ENCODE data around the gene GPS2.

GPS2 gene

GRCh38 chr17:7281074-7281952 lies 33.8 kb downstream of the GPS2 start, which contains the start of gene SLC2A4:
Gene SLC2A4 (plus strand): TSS chr17:7281718. CDS start chr17:7281935, 217 bp downstream.
- peak within 1 kb of the TSS; percentile 69 for H3K4me2 ChIP-seq (ENCODE audit: low read length, poor library complexity, severe bottlenecking)
- peak; percentile 96 for DNase-seq
- 1% methylated on average over 62 of the region's 71 CpGs for WGBS

DNA sequence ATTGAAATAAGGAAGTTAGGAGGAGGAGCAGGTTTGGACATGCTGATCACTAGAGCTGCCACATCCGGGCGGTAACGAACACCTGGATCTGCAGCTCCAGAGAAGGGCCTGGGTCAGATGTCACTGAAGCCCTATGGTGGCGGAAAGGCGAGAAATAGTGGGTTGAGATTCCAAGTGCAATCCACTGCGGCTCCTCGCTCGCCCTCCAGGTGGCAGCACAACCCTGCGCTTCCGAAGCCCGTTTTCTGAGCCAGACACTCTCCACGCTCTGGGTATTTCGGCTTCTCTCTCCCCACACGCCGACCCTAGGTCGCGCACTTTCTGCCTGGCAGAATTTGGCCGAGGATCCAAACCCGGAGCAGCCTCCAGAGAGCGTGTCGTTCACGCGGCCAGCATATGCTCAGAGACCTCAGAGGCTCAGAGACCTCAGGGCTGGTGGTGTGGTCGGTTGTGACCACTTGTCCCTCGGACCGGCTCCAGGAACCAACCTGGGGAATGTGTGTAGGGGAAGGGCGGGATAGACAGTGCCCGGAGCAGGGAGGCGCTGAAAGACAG lies 34.6 kb downstream of the GPS2 start:
- Histone ChIP-seq H3K36me3 (ENCODE audit: control insufficient read depth in 1 of 2, insufficient read depth in 2 of 2, low read depth in 1 of 2, low read length in 2 of 2) (no peaks in the 10 kb centered on the region), H3K4me2 (ENCODE audit: low read length, poor library complexity, severe bottlenecking) (peak overlapping the region; percentile 69)

More at GRCh38 chr17:7281074-7281952, 33.8 kb downstream of the GPS2 start, which contains the start of gene SLC2A4:
- Histone ChIP-seq H2BK120ac (ENCODE audit: low read depth, low read length) (no peak within 1 kb of the TSS), H4K91ac (ENCODE audit: low read length) (peak within 1 kb of the TSS; percentile 43), H3K14ac (ENCODE audit: low read length in 2 of 2) (peak within 1 kb of the TSS in 1 of 2 experiments; percentile 30), H3K79me1 (replicated peaks; ENCODE audit: low read length, poor library complexity, severe bottlenecking) (no peaks in the 10 kb centered on the region), H2BK12ac (ENCODE audit: low read length in 2 of 2) (no peak within 1 kb of the TSS), H3K9me3 (ENCODE audit: control insufficient read depth, low read length) (no peaks in the 10 kb centered on the region), H3K18ac (ENCODE audit: low read depth in 1 of 2, low read length in 2 of 2) (peak within 1 kb of the TSS in 1 of 2 experiments; percentile 35), H3K36me3 (ENCODE audit: control insufficient read depth in 1 of 2, insufficient read depth in 2 of 2, low read depth in 1 of 2, low read length in 2 of 2) (no peaks in the 10 kb centered on the region), H3K23ac (ENCODE audit: low read length in 2 of 2) (peak within 1 kb of the TSS in 1 of 2 experiments; percentile 75), H3K4ac (ENCODE audit: low read depth in 1 of 2, low read length in 2 of 2) (no peak within 1 kb of the TSS), H3K4me1 (ENCODE audit: control insufficient read depth, insufficient read depth, low read depth, low read length) (peaks cover 20% of the 10 kb centered on the region), H4K8ac (ENCODE audit: low read length) (peak within 1 kb of the TSS; percentile 7), H2AFZ (ENCODE audit: low read depth, low read length) (peak within 1 kb of the TSS; percentile 80), H2BK15ac (ENCODE audit: low read depth, poor library complexity, severe bottlenecking) (peak within 1 kb of the TSS; percentile 77), H3K4me3 (ENCODE audit: insufficient read depth in 1 of 2, low read depth in 1 of 2, low read length in 2 of 2) (peak within 1 kb of the TSS; percentile 41 to 77), H2AK5ac (ENCODE audit: low read length, severe bottlenecking) (no peak within 1 kb of the TSS), H3K27ac (ENCODE audit: low read length, poor library complexity, severe bottlenecking) (no peak within 1 kb of the TSS), H2BK5ac (ENCODE audit: low read depth, low read length, poor library complexity, severe bottlenecking) (no peak within 1 kb of the TSS), H3K27me3 (ENCODE audit: control insufficient read depth in 1 of 2, insufficient read depth in 1 of 2, low read length in 2 of 2) (peaks cover 44 to 51% of the 10 kb centered on the region in 2 experiments), H3K9ac (ENCODE audit: low read length) (peak within 1 kb of the TSS; percentile 77)

GRCh38 chr17:7279448-7279847 lies 35.7 kb downstream of the GPS2 start:
- Histone ChIP-seq H3K9ac (ENCODE audit: low read length) (no peak overlapping the region), H3K23ac (ENCODE audit: low read length in 2 of 2) (no peak overlapping the region), H3K18ac (ENCODE audit: low read depth in 1 of 2, low read length in 2 of 2) (no peak overlapping the region), H2BK15ac (ENCODE audit: low read depth, poor library complexity, severe bottlenecking) (no peak overlapping the region), H3K27me3 (ENCODE audit: control insufficient read depth in 1 of 2, insufficient read depth in 1 of 2, low read length in 2 of 2) (peaks cover 26 to 32% of the 10 kb centered on the region in 2 experiments), H3K4me1 (ENCODE audit: control insufficient read depth, insufficient read depth, low read depth, low read length) (peaks cover 20% of the 10 kb centered on the region), H2AK5ac (ENCODE audit: low read length, severe bottlenecking) (no peak overlapping the region), H3K4me2 (ENCODE audit: low read length, poor library complexity, severe bottlenecking) (no peak overlapping the region), H3K9me3 (ENCODE audit: control insufficient read depth, low read length) (no peaks in the 10 kb centered on the region), H3K36me3 (ENCODE audit: control insufficient read depth in 1 of 2, insufficient read depth in 2 of 2, low read depth in 1 of 2, low read length in 2 of 2) (no peaks in the 10 kb centered on the region), H3K27ac (ENCODE audit: low read length, poor library complexity, severe bottlenecking) (no peak overlapping the region), H4K91ac (ENCODE audit: low read length) (no peak overlapping the region), H2BK5ac (ENCODE audit: low read depth, low read length, poor library complexity, severe bottlenecking) (no peak overlapping the region), H2BK12ac (ENCODE audit: low read length in 2 of 2) (no peak overlapping the region), H2AFZ (ENCODE audit: low read depth, low read length) (no peak overlapping the region), H3K79me1 (replicated peaks; ENCODE audit: low read length, poor library complexity, severe bottlenecking) (no peaks in the 10 kb centered on the region), H3K14ac (ENCODE audit: low read length in 2 of 2) (no peak overlapping the region), H3K4me3 (ENCODE audit: insufficient read depth in 1 of 2, low read depth in 1 of 2, low read length in 2 of 2) (no peak overlapping the region), H3K4ac (ENCODE audit: low read depth in 1 of 2, low read length in 2 of 2) (no peak overlapping the region), H4K8ac (ENCODE audit: low read length) (no peak overlapping the region), H2BK120ac (ENCODE audit: low read depth, low read length) (no peak overlapping the region)
- 84% methylated on average over 7 of the region's 8 CpGs for WGBS
- no peak for DNase-seq

More for the DNA sequence above, 34.6 kb downstream of the GPS2 start:
- Histone ChIP-seq H2BK5ac (ENCODE audit: low read depth, low read length, poor library complexity, severe bottlenecking) (no peak overlapping the region), H3K14ac (ENCODE audit: low read length in 2 of 2) (no peak overlapping the region), H3K4me3 (ENCODE audit: insufficient read depth in 1 of 2, low read depth in 1 of 2, low read length in 2 of 2) (peak overlapping the region in 1 of 2 experiments; percentile 77), H3K27me3 (ENCODE audit: control insufficient read depth in 1 of 2, insufficient read depth in 1 of 2, low read length in 2 of 2) (peaks cover 37 to 43% of the 10 kb centered on the region in 2 experiments), H3K27ac (ENCODE audit: low read length, poor library complexity, severe bottlenecking) (no peak overlapping the region), H2BK12ac (ENCODE audit: low read length in 2 of 2) (no peak overlapping the region), H3K9me3 (ENCODE audit: control insufficient read depth, low read length) (no peaks in the 10 kb centered on the region), H2AK5ac (ENCODE audit: low read length, severe bottlenecking) (no peak overlapping the region), H3K18ac (ENCODE audit: low read depth in 1 of 2, low read length in 2 of 2) (no peak overlapping the region), H3K9ac (ENCODE audit: low read length) (peak overlapping the region; percentile 77), H3K4ac (ENCODE audit: low read depth in 1 of 2, low read length in 2 of 2) (no peak overlapping the region), H3K23ac (ENCODE audit: low read length in 2 of 2) (no peak overlapping the region), H3K4me1 (ENCODE audit: control insufficient read depth, insufficient read depth, low read depth, low read length) (peaks cover 20% of the 10 kb centered on the region), H4K91ac (ENCODE audit: low read length) (no peak overlapping the region), H2BK15ac (ENCODE audit: low read depth, poor library complexity, severe bottlenecking) (no peak overlapping the region), H2BK120ac (ENCODE audit: low read depth, low read length) (no peak overlapping the region), H2AFZ (ENCODE audit: low read depth, low read length) (no peak overlapping the region), H4K8ac (ENCODE audit: low read length) (no peak overlapping the region), H3K79me1 (replicated peaks; ENCODE audit: low read length, poor library complexity, severe bottlenecking) (no peaks in the 10 kb centered on the region)
- 1% methylated on average over 28 of the region's 29 CpGs for WGBS
- peak; percentile 86 for DNase-seq

GRCh38 chr17:7266784-7267183 lies 48.4 kb downstream of the GPS2 start:
- H2AFZ ChIP-seq (ENCODE audit: low read depth, low read length): no peak overlapping the region
- DNase-seq: no peak
- peaks cover 11 to 15% of the 10 kb centered on the region in 2 experiments for H3K27me3 ChIP-seq (ENCODE audit: control insufficient read depth in 1 of 2, insufficient read depth in 1 of 2, low read length in 2 of 2)
- H2BK12ac ChIP-seq (ENCODE audit: low read length in 2 of 2): no peak overlapping the region
- H4K91ac ChIP-seq (ENCODE audit: low read length): no peak overlapping the region
- no peak overlapping the region for H2BK15ac ChIP-seq (ENCODE audit: low read depth, poor library complexity, severe bottlenecking)
- no peak overlapping the region for H2AK5ac ChIP-seq (ENCODE audit: low read length, severe bottlenecking)
- no peak overlapping the region for H4K8ac ChIP-seq (ENCODE audit: low read length)
- no peak overlapping the region for H3K9ac ChIP-seq (ENCODE audit: low read length)
- peaks cover 14% of the 10 kb centered on the region for H3K4me1 ChIP-seq (ENCODE audit: control insufficient read depth, insufficient read depth, low read depth, low read length)
- H3K4ac ChIP-seq (ENCODE audit: low read depth in 1 of 2, low read length in 2 of 2): no peak overlapping the region
- H3K27ac ChIP-seq (ENCODE audit: low read length, poor library complexity, severe bottlenecking): no peak overlapping the region
- H3K79me1 ChIP-seq (replicated peaks; ENCODE audit: low read length, poor library complexity, severe bottlenecking): no peaks in the 10 kb centered on the region
- no peaks in the 10 kb centered on the region for H3K9me3 ChIP-seq (ENCODE audit: control insufficient read depth, low read length)
- no peak overlapping the region for H2BK120ac ChIP-seq (ENCODE audit: low read depth, low read length)
- no peaks in the 10 kb centered on the region for H3K36me3 ChIP-seq (ENCODE audit: control insufficient read depth in 1 of 2, insufficient read depth in 2 of 2, low read depth in 1 of 2, low read length in 2 of 2)
- WGBS: no CpG with 5 or more reads among the region's 1 CpG
- no peak overlapping the region for H3K14ac ChIP-seq (ENCODE audit: low read length in 2 of 2)
- H2BK5ac ChIP-seq (ENCODE audit: low read depth, low read length, poor library complexity, severe bottlenecking): no peak overlapping the region
- H3K4me3 ChIP-seq (ENCODE audit: insufficient read depth in 1 of 2, low read depth in 1 of 2, low read length in 2 of 2): no peak overlapping the region
- H3K23ac ChIP-seq (ENCODE audit: low read length in 2 of 2): no peak overlapping the region
- H3K18ac ChIP-seq (ENCODE audit: low read depth in 1 of 2, low read length in 2 of 2): no peak overlapping the region
- H3K4me2 ChIP-seq (ENCODE audit: low read length, poor library complexity, severe bottlenecking): no peak overlapping the region
